H1 (cell line): ENCODE data around the gene LYPD6. TPM values are rescaled to one million over a fixed set of nuclear protein-coding genes. Genes with fewer than 3 reads are reported as not detected.

Experiments
- CTCF ChIA-PET: fragments of 300-600 bp; sonication (Branson Sonifier 250); formaldehyde crosslinking; loops from one replicate; lab custom pipeline; 2021; ENCODE audit not compliant: partially characterized antibody; lab: Charles Lee
- POLR2A ChIA-PET: fragments of 300-600 bp; sonication (Branson Sonifier 250); formaldehyde crosslinking; loops from one replicate; lab custom pipeline; 2021; ENCODE audit warnings: inconsistent platforms; ENCODE audit not compliant: partially characterized antibody; lab: Charles Lee
- DNase-seq, 2 experiments: peaks; one replicate each; pipeline versions ENCODE4 v3.0.0 to v3.0.0-alpha.2; 2010 to 2022; ENCODE audit warnings: low spot score in 2 of 2, low read depth in 1 of 2, mixed read lengths in 1 of 2
- FAIRE-seq: peaks from 2 replicates; lab custom pipeline; 2011; peaks lifted over from hg19 to GRCh38; lab: Jason Lieb, UNC
- H2AFZ ChIP-seq: 2 replicates; pipeline ENCODE4 v1.8.1; 2012; ENCODE audit warnings: low read length, inconsistent platforms
- H2AK5ac ChIP-seq: 2 replicates; pipeline ENCODE4 v1.6.1; 2013; ENCODE audit warnings: low read depth, low read length
- H2BK120ac ChIP-seq: replicated peaks from 2 replicates; pipeline ENCODE3; 2013; ENCODE audit warnings: low read depth, low read length, inconsistent platforms
- H2BK12ac ChIP-seq: 2 replicates; pipeline ENCODE4 v1.6.1; 2013; ENCODE audit warnings: low read depth, low read length
- H2BK15ac ChIP-seq: 2 replicates; pipeline ENCODE4 v1.6.1; 2013; ENCODE audit warnings: low read length
- H2BK20ac ChIP-seq: 2 replicates; pipeline ENCODE4 v1.6.1; 2013; ENCODE audit warnings: low read length
- H2BK5ac ChIP-seq: 2 replicates; pipeline ENCODE4 v1.6.1; 2013; ENCODE audit warnings: low read depth, low read length
- H3K14ac ChIP-seq: 2 replicates; pipeline ENCODE4 v1.6.1; 2013; ENCODE audit warnings: inconsistent platforms; ENCODE audit not compliant: insufficient read length
- H3K18ac ChIP-seq: 2 replicates; pipeline ENCODE4 v1.6.1; 2013; ENCODE audit warnings: low read length; ENCODE audit errors: extremely low read depth
- H3K23ac ChIP-seq: 2 replicates; pipeline ENCODE4 v1.6.1; 2013; ENCODE audit warnings: inconsistent platforms; ENCODE audit not compliant: insufficient read length
- H3K23me2 ChIP-seq: 2 replicates; pipeline ENCODE4 v1.6.1; 2013; ENCODE audit warnings: low read depth, low read length
- H3K27ac ChIP-seq: 2 replicates; pipeline ENCODE4 v1.6.1; 2011; ENCODE audit warnings: low read depth, low read length, inconsistent platforms
- H3K27me3 ChIP-seq, 4 experiments: replicated peaks in 1 of 4; 1 replicate in 1 of 4; 2 replicates in 3 of 4; pipeline versions ENCODE4 v1.6.1 to v1.8.1; 2011 to 2013; ENCODE audit warnings: low read length in 3 of 4, mild to moderate bottlenecking in 3 of 4, inconsistent platforms in 2 of 4, mixed read lengths in 2 of 4, moderate library complexity in 1 of 4; ENCODE audit not compliant: control insufficient read depth in 3 of 4, insufficient read depth in 3 of 4; ENCODE audit errors: extremely low read depth in 1 of 4
- H3K36me3 ChIP-seq, 4 experiments: 2 replicates each; pipeline versions ENCODE4 v1.6.1 to v1.8.1; 2011 to 2013; ENCODE audit warnings: mild to moderate bottlenecking in 4 of 4, low read length in 3 of 4, moderate library complexity in 2 of 4, control low read depth in 1 of 4, inconsistent platforms in 1 of 4; ENCODE audit not compliant: insufficient read depth in 4 of 4, control insufficient read depth in 2 of 4
- H3K4ac ChIP-seq: replicated peaks from 2 replicates; pipeline ENCODE3; 2013; ENCODE audit warnings: low read length, low read depth, mixed read lengths, inconsistent platforms; ENCODE audit not compliant: insufficient read length
- H3K4me1 ChIP-seq, 4 experiments: replicated peaks in 1 of 4; 1 replicate in 1 of 4; 2 replicates in 3 of 4; pipeline versions ENCODE4 v1.6.1 to v1.8.1; 2011 to 2013; ENCODE audit warnings: low read length in 3 of 4, inconsistent platforms in 2 of 4, mixed read lengths in 1 of 4; ENCODE audit not compliant: insufficient read depth in 4 of 4, control insufficient read depth in 3 of 4
- H3K4me2 ChIP-seq, 2 experiments: 2 replicates each; pipeline versions ENCODE4 v1.6.1 to v1.8.1; 2011 to 2013; ENCODE audit warnings: low read depth in 2 of 2, low read length in 2 of 2, control low read depth in 1 of 2, inconsistent platforms in 1 of 2, mild to moderate bottlenecking in 1 of 2; ENCODE audit not compliant: insufficient read depth in 1 of 2
- H3K4me3 ChIP-seq, 4 experiments: fragments of 200-600, 300-600 bp in 1 of 4; sonication (generic), shearing (Covaris generic), sonication (Bioruptor Twin) in 1 of 4; 2 replicates each; pipeline versions ENCODE4 v1.5.1 to v1.8.1; 2011 to 2016; ENCODE audit warnings: low read length in 4 of 4, low read depth in 3 of 4, control low read depth in 2 of 4, inconsistent platforms in 2 of 4, mild to moderate bottlenecking in 2 of 4, mixed read lengths in 1 of 4, moderate library complexity in 1 of 4; ENCODE audit not compliant: insufficient read depth in 2 of 4; ENCODE audit errors: extremely low read depth in 1 of 4
- H3K56ac ChIP-seq: replicated peaks from 2 replicates; pipeline ENCODE3; 2013; ENCODE audit warnings: low read depth, mild to moderate bottlenecking, mixed read lengths, low read length, inconsistent platforms; ENCODE audit not compliant: insufficient read length
- H3K79me1 ChIP-seq: 2 replicates; pipeline ENCODE4 v1.6.1; 2013; ENCODE audit warnings: low read depth, low read length, control low read depth
- H3K79me2 ChIP-seq, 2 experiments: 2 replicates each; pipeline versions ENCODE4 v1.6.1 to v1.8.1; 2012 to 2013; ENCODE audit warnings: low read length in 2 of 2, mild to moderate bottlenecking in 2 of 2, inconsistent platforms in 1 of 2; ENCODE audit not compliant: insufficient read depth in 2 of 2, control insufficient read depth in 1 of 2
- H3K9ac ChIP-seq, 4 experiments: replicated peaks in 1 of 4; 1 replicate in 1 of 4; 2 replicates in 3 of 4; pipeline versions ENCODE4 v1.6.1 to v1.8.1; 2011 to 2013; ENCODE audit warnings: low read depth in 3 of 4, low read length in 3 of 4, control low read depth in 2 of 4, mild to moderate bottlenecking in 2 of 4, moderate library complexity in 2 of 4, inconsistent platforms in 1 of 4; ENCODE audit errors: extremely low read depth in 1 of 4
- H3K9me3 ChIP-seq, 2 experiments: 2 replicates each; pipeline versions ENCODE4 v1.6.1 to v1.8.1; 2012 to 2013; ENCODE audit warnings: mild to moderate bottlenecking in 2 of 2, moderate library complexity in 2 of 2, control low read depth in 1 of 2, inconsistent platforms in 1 of 2, low read depth in 1 of 2, low read length in 1 of 2, mixed read lengths in 1 of 2; ENCODE audit not compliant: insufficient read depth in 2 of 2
- H4K20me1 ChIP-seq, 2 experiments: replicated peaks in 1 of 2; 2 replicates each; pipeline versions ENCODE3 to v1.8.1; 2011 to 2013; ENCODE audit warnings: inconsistent platforms in 2 of 2, low read length in 2 of 2, mild to moderate bottlenecking in 1 of 2; ENCODE audit not compliant: insufficient read depth in 2 of 2, control insufficient read depth in 1 of 2
- H4K5ac ChIP-seq: 2 replicates; pipeline ENCODE4 v1.6.1; 2013; ENCODE audit warnings: low read length, low read depth, mixed read lengths, inconsistent platforms; ENCODE audit not compliant: insufficient read length
- H4K8ac ChIP-seq: 2 replicates; pipeline ENCODE4 v1.8.0; 2013; ENCODE audit warnings: mild to moderate bottlenecking, moderate library complexity, low read length, inconsistent platforms; ENCODE audit not compliant: insufficient read depth; ENCODE audit errors: extremely low read depth
- H4K91ac ChIP-seq: replicated peaks from 2 replicates; pipeline ENCODE3; 2013; ENCODE audit warnings: low read length, mixed read lengths, inconsistent platforms; ENCODE audit not compliant: insufficient read length
- HDAC6 ChIP-seq: IDR thresholded peaks from one replicate; pipeline ENCODE4 v1.7.1; 2012; ENCODE audit warnings: low read depth, mild to moderate bottlenecking, inconsistent platforms, low read length, moderate library complexity
- NRF1 ChIP-seq: IDR thresholded peaks from 2 replicates; pipeline ENCODE4 v1.6.1; 2011; ENCODE audit warnings: mild to moderate bottlenecking, low read depth, low read length, improper control_type of control experiment
- SP1 ChIP-seq: IDR thresholded peaks from 2 replicates; pipeline ENCODE4 v1.6.1; 2011; ENCODE audit warnings: low read depth, low read length
- WGBS, 2 experiments: shearing (Covaris generic) in 1 of 2; methylation state at CpG; one replicate each; pipeline versions ENCODE4 v1.1.6 to v1.1.7; 2013 to 2015; ENCODE audit warnings: low lambda C conversion rate in 2 of 2, mixed read lengths in 2 of 2, inconsistent platforms in 1 of 2, low coverage in 1 of 2, missing lambda C conversion rate in 1 of 2; ENCODE audit not compliant: insufficient replicate concordance in 2 of 2, insufficient coverage in 1 of 2, insufficient read length in 1 of 2; ENCODE audit errors: extremely low coverage in 1 of 2, missing lambda C conversion rate in 1 of 2; 5-methylcytosine and 5-hydroxymethylcytosine counted together
- polyA plus RNA-seq, 7 experiments: library from polyadenylated mRNA; depleted of rRNA in 3 of 7; stranded (reverse) in 5 of 7; unstranded in 2 of 7; fragments of >200 nt in 5 of 7; fragments of 200-250 nt in 2 of 7; gene quantifications; 1 replicate in 5 of 7; 2 replicates in 1 of 7; 4 replicates in 1 of 7; pipeline versions ENCODE4 v1.2.1 to v1.2.3, GENCODE V29; 2011 to 2013; ENCODE audit warnings: missing spikeins in 2 of 7, mixed read lengths in 2 of 7
- total RNA-seq: library from RNA; stranded (reverse); fragmentation: NEBNext Ultra II Directional; extraction: Animal tissue kit (Norgen Biotek cat#: 25700); gene quantifications from 2 replicates; pipeline ENCODE4 v1.2.1, GENCODE V29; 2021

Gene LYPD6
- total and polyA plus RNA-seq, 2 of the 8 experiments (the other 6 are each of a cell fraction or from before 2014, with no cell fraction given), result 5.6 to 8.9 TPM

DNA sequence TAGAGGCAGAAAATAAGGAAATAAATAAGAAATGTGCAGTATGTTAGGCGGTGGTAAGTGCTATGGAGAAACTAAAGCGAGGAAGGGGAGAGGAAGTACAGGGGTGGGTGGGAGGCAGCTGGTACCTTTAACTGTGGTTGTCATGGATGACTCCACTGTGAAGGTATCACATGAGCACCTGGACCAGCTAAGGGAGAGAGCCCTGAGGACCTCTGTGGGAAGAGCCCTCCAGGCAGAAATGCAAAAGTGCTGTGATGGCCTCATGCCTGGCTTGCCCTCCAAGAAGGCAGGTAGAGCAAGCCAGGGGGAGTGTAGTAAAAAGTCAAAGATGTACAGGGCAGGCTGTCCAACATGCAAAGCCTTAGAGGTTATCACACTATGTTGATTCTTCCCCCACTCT lies 17.9 kb downstream of the LYPD6 start:
- CTCF ChIA-PET, result interaction anchor here (0.9 kb wide), 1 partner anchor 330 kb away, joined by 3 read pairs; no protein-coding TSS in a partner anchor
- Histone ChIP-seq H2BK120ac (no peak overlapping the region), H3K4me2 (no peak overlapping the region), H2BK12ac (no peak overlapping the region), H2AFZ (no peak overlapping the region), H2BK20ac (no peak overlapping the region), H3K23me2 (no peaks in the 10 kb centered on the region), H3K9ac (no peak overlapping the region), H3K18ac (no peak overlapping the region), H2AK5ac (no peak overlapping the region), H3K79me1 (no peaks in the 10 kb centered on the region), H3K9me3 (no peaks in the 10 kb centered on the region), H3K56ac (no peak overlapping the region), H4K20me1 (no peaks in the 10 kb centered on the region)
- DNase-seq, result no peak
- no peak for TF ChIP-seq SP1
- no peak for TF ChIP-seq HDAC6
- TF ChIP-seq NRF1, result no peak
- TF ChIP-seq, all 59 proteins: peak for 0
- POLR2A ChIA-PET, result no interaction called here
- Histone ChIP-seq H3K4me1 (no peaks in the 10 kb centered on the region), H3K4me3 (no peak overlapping the region), H3K27ac (no peak overlapping the region), H2BK15ac (no peak overlapping the region), H4K8ac (no peak overlapping the region), H4K91ac (no peak overlapping the region), H2BK5ac (no peak overlapping the region), H3K27me3 (no peaks in the 10 kb centered on the region), H3K14ac (no peak overlapping the region), H3K36me3 (no peaks in the 10 kb centered on the region), H3K79me2 (no peaks in the 10 kb centered on the region; a peak in 1 of 4 replicates), H3K4ac (no peak overlapping the region), H4K5ac (no peak overlapping the region), H3K23ac (no peak overlapping the region)
- no peak for FAIRE-seq
- 100% methylated on average over 2 of the region's 2 CpGs; no CpG with 5 or more reads in 1 of the 2 experiments for WGBS, 2 experiments
